ENCODE measurements around the gene TPCN1.

Gene TPCN1

DNA sequence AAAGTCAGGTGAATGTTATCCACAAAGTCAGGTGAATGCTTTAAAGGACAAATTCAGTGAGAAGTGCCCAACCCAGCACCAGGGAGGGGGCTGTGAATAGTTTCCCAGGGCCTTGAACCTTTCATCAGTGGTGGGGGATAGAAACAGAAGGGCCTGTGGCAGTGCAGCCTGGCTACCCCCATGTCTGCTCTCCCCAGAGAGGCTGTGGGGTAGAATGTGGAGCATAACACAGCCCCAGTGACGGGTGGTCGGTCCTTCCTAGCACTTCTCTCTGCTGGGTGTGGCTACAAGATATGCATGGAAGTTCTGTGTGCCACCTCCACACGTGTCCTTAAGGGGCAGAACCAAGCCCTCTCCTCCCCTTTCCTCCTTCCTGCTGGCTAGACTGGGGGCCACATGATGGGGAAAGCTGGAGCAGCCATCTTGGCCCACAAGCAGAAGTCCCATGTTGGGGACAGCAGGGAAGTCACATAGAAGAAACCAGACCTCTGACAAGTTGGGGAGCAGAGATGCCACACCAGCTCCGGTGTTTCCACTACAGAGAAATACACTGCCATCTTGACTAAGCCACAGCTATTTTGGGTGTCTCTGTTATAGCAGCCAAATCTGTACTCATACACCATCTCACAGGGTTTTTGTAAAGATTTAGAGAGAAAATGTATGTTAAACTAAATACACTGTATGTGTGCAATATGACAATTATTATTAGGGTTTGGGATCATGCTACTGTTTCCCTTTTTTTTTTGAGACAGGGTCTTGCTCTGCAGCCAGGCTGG is 18.8 kb upstream of the TPCN1 start:
- no peak overlapping the region for H3K27ac ChIP-seq
- no peak for TF ChIP-seq ZFX (IDR thresholded peaks at IDR 0.05; ENCODE audit: borderline replicate concordance)
- TF ChIP-seq CTCF (IDR thresholded peaks at IDR 0.05), result no peak

DNA sequence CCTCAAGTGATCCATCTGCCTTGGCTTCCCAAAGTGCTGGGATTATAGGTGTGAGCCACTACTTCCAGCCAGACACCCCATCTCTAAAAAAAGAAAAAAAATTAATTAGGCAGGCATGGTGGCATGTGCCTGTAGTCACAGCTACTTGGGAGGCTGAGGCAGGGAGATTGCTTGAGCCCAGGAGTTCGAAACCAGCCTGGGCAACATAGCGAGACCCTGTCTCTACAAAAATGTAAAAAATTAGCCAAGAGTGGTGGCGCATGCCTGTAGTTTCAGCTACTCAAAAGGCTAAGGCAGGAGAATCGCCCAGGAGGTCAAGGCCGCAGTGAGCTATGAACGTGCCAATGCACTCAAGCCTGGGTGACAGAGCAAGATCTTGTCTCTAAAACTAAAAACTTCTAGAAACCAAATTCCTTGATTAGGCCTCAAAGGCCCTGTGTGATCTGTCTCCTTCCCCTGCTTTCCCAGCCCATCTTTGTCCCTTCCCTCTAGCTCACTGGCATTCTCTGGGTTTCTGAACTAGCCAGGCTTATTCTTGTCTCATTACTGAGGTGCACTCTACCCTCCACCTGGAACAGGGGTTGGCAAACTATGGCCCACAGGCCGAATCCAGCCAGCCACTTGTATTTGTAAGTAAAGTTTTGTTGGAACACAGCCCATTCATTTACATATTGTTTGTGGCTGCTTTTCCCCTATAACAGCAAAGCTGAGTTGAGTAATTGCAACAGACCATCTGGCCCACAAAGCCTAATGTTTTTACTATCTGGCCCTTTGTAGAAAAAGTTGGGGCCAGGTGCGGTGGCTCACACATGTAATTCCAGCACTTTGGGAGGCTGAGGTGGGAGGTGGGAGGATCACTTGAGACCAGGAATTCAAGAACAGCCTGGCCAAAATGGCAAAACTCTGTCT is 17.2 kb upstream of the TPCN1 start:
- H3K27ac ChIP-seq, result 0 out of 2 replicates have a peak overlapping the region, but pooled peaks have one; percentile 5
- TF ChIP-seq ZFX (IDR thresholded peaks at IDR 0.05; ENCODE audit: borderline replicate concordance) (no peak), CTCF (IDR thresholded peaks at IDR 0.05) (no peak)

GRCh38 chr12:113204804-113205203 is 16.5 kb upstream of the TPCN1 start:
- TF ChIP-seq ZFX (IDR thresholded peaks at IDR 0.05; ENCODE audit: borderline replicate concordance), result no peak
- no peak for TF ChIP-seq CTCF (IDR thresholded peaks at IDR 0.05)
- no peak overlapping the region for H3K27ac ChIP-seq

DNA sequence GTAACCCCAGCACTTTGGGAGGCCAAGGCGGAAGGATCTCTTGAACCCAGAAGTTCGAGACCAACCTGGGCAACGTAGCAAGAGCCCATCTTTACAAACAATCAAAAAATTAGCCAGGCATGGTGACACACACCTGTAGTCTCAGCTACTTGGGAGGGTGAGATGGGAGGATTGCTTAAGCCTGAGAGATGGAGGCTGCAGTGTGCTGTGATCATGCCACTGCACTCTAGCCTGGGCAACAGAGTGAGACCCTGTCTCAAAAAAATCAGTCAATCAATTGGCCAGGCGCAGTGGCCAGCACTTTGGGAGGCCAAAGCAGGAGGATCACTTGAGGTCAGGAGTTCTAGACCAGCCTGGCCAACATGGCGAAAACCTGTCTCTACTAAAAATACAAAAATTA is 14.5 kb upstream of the TPCN1 start:
- H3K27ac ChIP-seq, result peak overlapping the region; percentile 43

- 0 out of 2 replicates have a peak overlapping the region, but pooled peaks have one; percentile 43 for H3K27ac ChIP-seq
- TF ChIP-seq ZFX (IDR thresholded peaks at IDR 0.05; ENCODE audit: borderline replicate concordance), result no peak
- TF ChIP-seq CTCF (IDR thresholded peaks at IDR 0.05), result no peak
Measured at GRCh38 chr12:113207613-113208040, 13.6 kb upstream of the TPCN1 start.

DNA sequence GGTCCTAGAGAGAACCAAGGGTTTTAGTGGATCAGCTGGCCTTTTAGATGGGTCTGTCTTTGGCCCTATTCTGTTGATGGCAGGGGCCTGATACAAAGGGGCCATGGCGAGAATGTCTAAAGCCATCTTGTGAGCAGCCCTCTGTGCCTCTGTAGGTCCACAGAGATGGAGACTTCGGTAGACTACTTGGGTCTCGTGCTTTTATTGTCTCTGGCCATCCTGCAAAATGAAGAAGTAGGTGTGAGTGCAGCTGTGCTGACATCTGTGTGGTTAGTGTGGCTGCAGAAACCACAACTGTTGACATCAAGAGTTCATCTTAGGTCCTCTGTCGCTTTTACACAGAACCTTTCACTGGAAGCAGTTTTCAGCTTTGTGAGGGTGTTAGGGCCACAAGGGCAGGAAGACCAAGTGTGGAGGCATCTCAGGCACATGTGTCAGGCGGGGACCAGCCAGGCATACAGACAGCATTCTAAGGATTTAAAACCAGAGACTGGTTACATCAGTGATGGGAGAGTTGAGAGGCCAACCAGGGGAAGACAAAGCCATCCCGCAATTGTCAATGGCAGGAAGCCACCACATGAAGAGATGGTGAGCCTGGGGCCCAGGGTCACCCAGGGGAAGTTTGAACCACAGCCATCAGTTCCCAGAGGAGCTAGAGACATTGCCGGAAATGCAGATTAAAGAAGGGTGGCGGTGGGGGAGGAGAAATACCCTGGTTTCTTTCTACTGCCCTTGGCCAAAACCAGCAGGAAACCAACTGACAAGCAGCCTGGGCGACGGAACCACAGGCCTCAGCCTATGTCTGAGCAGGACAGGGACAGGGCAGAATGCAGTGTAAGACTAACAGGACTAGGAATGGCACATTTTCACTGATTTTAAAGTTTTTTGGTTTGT is 13.0 kb upstream of the TPCN1 start:
- H3K27ac ChIP-seq, result no peak overlapping the region
- TF ChIP-seq CTCF (IDR thresholded peaks at IDR 0.05), result no peak
- TF ChIP-seq ZFX (IDR thresholded peaks at IDR 0.05; ENCODE audit: borderline replicate concordance), result no peak

DNA sequence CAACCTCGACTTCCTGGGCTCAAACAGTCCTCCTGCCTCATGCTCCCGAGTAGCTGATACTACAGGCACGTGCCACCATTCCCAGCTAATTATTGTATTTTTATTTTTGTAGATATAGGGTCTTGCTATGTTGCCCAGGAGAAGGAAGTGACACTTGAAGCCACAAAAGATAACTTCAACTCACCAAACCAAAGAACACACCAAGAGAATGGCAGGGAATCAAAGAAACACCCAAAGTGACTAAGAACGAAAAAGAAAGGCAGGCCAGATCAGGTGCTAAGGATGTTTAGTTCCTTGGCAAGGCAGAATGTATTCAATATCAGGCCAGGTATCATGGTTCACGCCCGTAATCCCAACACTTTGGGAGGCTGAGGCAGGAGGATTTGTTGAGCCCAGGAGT is 10.1 kb upstream of the TPCN1 start:
- no peak overlapping the region for H3K27ac ChIP-seq
- TF ChIP-seq CTCF (IDR thresholded peaks at IDR 0.05) (no peak), ZFX (IDR thresholded peaks at IDR 0.05; ENCODE audit: borderline replicate concordance) (no peak)

Measured in 22Rv1 (cell line).